HepG2 (cell line): ENCODE results near the gene ZDHHC18. TPM values are rescaled to one million over a fixed set of nuclear protein-coding genes. Genes with fewer than 3 reads are reported as not detected.

Experiments used
- FOXO1 ChIP-seq: sonication (generic); formaldehyde crosslinking; IDR thresholded peaks from 2 replicates; pipeline ENCODE4 v1.4.0; 2020; ENCODE audit warnings: missing genetic modification reagents
- GMEB2 ChIP-seq: IDR thresholded peaks from 2 replicates; pipeline ENCODE4 v1.6.1; 2016; ENCODE audit warnings: missing biosample characterization, missing genetic modification reagents, low read depth
- RFXAP ChIP-seq: sonication (generic); formaldehyde crosslinking; IDR thresholded peaks from 2 replicates; pipeline ENCODE4 v1.4.0; 2020; ENCODE audit warnings: missing genetic modification reagents, borderline replicate concordance
- SRSF4 ChIP-seq: fragments of 200-400 bp; formaldehyde crosslinking; IDR thresholded peaks from one replicate; pipeline ENCODE4 v1.6.1; 2018; ENCODE audit warnings: mild to moderate bottlenecking, low read depth, low read length, moderate library complexity; ENCODE audit not compliant: poor library complexity, severe bottlenecking
- SUZ12 ChIP-seq: fragments of 150-350 bp; IDR thresholded peaks from 2 replicates; pipeline ENCODE4 v1.6.1; 2014; ENCODE audit warnings: low read depth, low read length
- YEATS2 ChIP-seq: sonication (generic); formaldehyde crosslinking; IDR thresholded peaks from 2 replicates; pipeline ENCODE4 v1.4.0; 2020; ENCODE audit warnings: missing genetic modification reagents, borderline replicate concordance
- ZBTB1 ChIP-seq: sonication (generic); formaldehyde crosslinking; IDR thresholded peaks from 2 replicates; pipeline ENCODE4 v1.4.0; 2020; ENCODE audit warnings: missing genetic modification reagents, borderline replicate concordance
- ZBTB39 ChIP-seq: sonication (generic); formaldehyde crosslinking; IDR thresholded peaks from 2 replicates; pipeline ENCODE4 v1.5.0; 2020; ENCODE audit warnings: missing genetic modification reagents
- ZNF432 ChIP-seq: sonication (generic); formaldehyde crosslinking; IDR thresholded peaks from 2 replicates; pipeline ENCODE4 v1.5.0; 2020; ENCODE audit warnings: missing genetic modification reagents, mild to moderate bottlenecking, borderline replicate concordance
- ZNF484 ChIP-seq: sonication (generic); formaldehyde crosslinking; IDR thresholded peaks from 2 replicates; pipeline ENCODE4 v1.5.1; 2020; ENCODE audit warnings: mild to moderate bottlenecking, low read depth, missing genetic modification reagents, borderline replicate concordance
- ZNF609 ChIP-seq: sonication (generic); formaldehyde crosslinking; IDR thresholded peaks from 2 replicates; pipeline ENCODE4 v1.4.0; 2020; ENCODE audit warnings: mild to moderate bottlenecking, missing genetic modification reagents, borderline replicate concordance
- ZNF646 ChIP-seq: sonication (generic); formaldehyde crosslinking; IDR thresholded peaks from 2 replicates; pipeline ENCODE4 v1.9.0; 2021; ENCODE audit warnings: mild to moderate bottlenecking, missing genetic modification reagents
- polyA plus RNA-seq, 8 experiments: library from polyadenylated mRNA; depleted of rRNA in 3 of 8; stranded (reverse) in 7 of 8; unstranded in 1 of 8; fragments of >200 nt; fragmentation: Illumina TruSeq in 4 of 8; extraction: Trizol in 4 of 8; gene quantifications; 2 replicates each; pipeline versions ENCODE4 v1.2.1 to v1.2.3, GENCODE V29; 2011 to 2016; ENCODE audit warnings: low read depth in 4 of 8, missing spikeins in 1 of 8, mixed read lengths in 1 of 8; ENCODE audit not compliant: insufficient read depth in 1 of 8
- total RNA-seq, 5 experiments: library from RNA; depleted of rRNA; stranded (reverse); fragments of >200 nt; fragmentation: Illumina TruSeq; extraction: Trizol; gene quantifications; 2 replicates each; pipeline ENCODE4 v1.2.3, GENCODE V29; 2016; ENCODE audit warnings: low read depth in 1 of 5

ZDHHC18 gene
- total and polyA plus RNA-seq, 2 of the 13 experiments (the other 11 are each of a cell fraction or from before 2014, with no cell fraction given) = 13.2 to 35.3 TPM

GRCh38 chr1:26864610-26865480 lies 38.4 kb downstream of the ZDHHC18 start (continued):
- TF ChIP-seq GMEB2 (CRISPR knock-in tag) (no peak), SUZ12 (no peak), YEATS2 (peak; percentile 86; the same call in 1 of the 2 replicates), ZBTB1 (CRISPR knock-in tag) (no peak), ZBTB39 (CRISPR knock-in tag) (peak; percentile 18; the same call in 1 of the 2 replicates), RFXAP (CRISPR knock-in tag) (peak; percentile 87), ZNF646 (0 out of 2 replicates have a peak, but pooled peaks have one; percentile 25), ZNF609 (CRISPR knock-in tag) (peak; percentile 45; the same call in 1 of the 2 replicates), ZNF432 (no peak), SRSF4 (no peak), ZNF484 (CRISPR knock-in tag) (no peak), FOXO1 (CRISPR knock-in tag) (no peak)
